OCI-M1 (cell line): ENCODE data around the gene LNX2.
"Not testable (repeated sequence)": the region's sequence is repeated elsewhere in the genome, so short reads cannot be mapped to it uniquely, and the experiment has no call there.

Experiments used
- DNase-seq: peaks from one replicate; lab custom pipeline; 2025; lab: John Stamatoyannopoulos, UW

LNX2 gene

GRCh38 chr13:27637289-27637626 is 16.9 kb upstream of the LNX2 start:
- DNase-seq: no peak

GRCh38 chr13:27636589-27637288 is 16.4 kb upstream of the LNX2 start:
- DNase-seq: no peak

GRCh38 chr13:27635266-27635665 is 14.9 kb upstream of the LNX2 start:
- DNase-seq: peak; percentile 64

GRCh38 chr13:27634791-27635190 is 14.5 kb upstream of the LNX2 start:
- no peak for DNase-seq

GRCh38 chr13:27634231-27634630 is 13.9 kb upstream of the LNX2 start:
- no peak for DNase-seq

GRCh38 chr13:27632648-27633047 is 12.3 kb upstream of the LNX2 start:
- no peak for DNase-seq

GRCh38 chr13:27632214-27632613 is 11.9 kb upstream of the LNX2 start:
- no peak for DNase-seq

GRCh38 chr13:27631665-27632064 is 11.3 kb upstream of the LNX2 start:
- DNase-seq: peak; percentile 8

- DNase-seq: no peak
These were observed 10.8 kb upstream of the LNX2 start for GRCh38 chr13:27631156-27631555.

GRCh38 chr13:27628766-27629165 is 8.4 kb upstream of the LNX2 start:
- DNase-seq: not testable (repeated sequence)

GRCh38 chr13:27628081-27628480 is 7.8 kb upstream of the LNX2 start:
- DNase-seq: no peak

- DNase-seq: no peak
These were observed 7.1 kb upstream of the LNX2 start for GRCh38 chr13:27627380-27627779.

GRCh38 chr13:27625839-27626238 is 5.5 kb upstream of the LNX2 start:
- no peak for DNase-seq

- DNase-seq: no peak
These were observed 3.7 kb upstream of the LNX2 start for GRCh38 chr13:27624071-27624470.

GRCh38 chr13:27622881-27623280 is 2.6 kb upstream of the LNX2 start:
- DNase-seq: peak; percentile 8

- peak; percentile 53 for DNase-seq
These were observed 1.9 kb upstream of the LNX2 start for GRCh38 chr13:27622102-27622820.

- peak; percentile 82 for DNase-seq
These were observed 1.2 kb upstream of the LNX2 start, which contains the start of gene POLR1D for GRCh38 chr13:27621366-27622101. Gene POLR1D, plus strand, starts transcription at chr13:27621892. Its CDS starts 92 bp downstream, at chr13:27621984.

GRCh38 chr13:27621116-27621365 is 712 bp upstream of the LNX2 start:
- no peak for DNase-seq

- DNase-seq: peak; percentile 47
These were observed 477 bp downstream of the LNX2 start for GRCh38 chr13:27619728-27620376.

- DNase-seq: no peak
These were observed 1.1 kb downstream of the LNX2 start for GRCh38 chr13:27619093-27619727.

GRCh38 chr13:27617881-27618321 is 2.4 kb downstream of the LNX2 start:
- DNase-seq: no peak

- no peak for DNase-seq
These were observed 6.7 kb downstream of the LNX2 start for GRCh38 chr13:27613628-27614027.
